Gastrocnemius medialis (tissue), 4 donors: Measurements from ENCODE around the gene PTPRN2. TPM values are rescaled to one million over a fixed set of nuclear protein-coding genes. Genes with fewer than 3 reads are reported as not detected.

Source experiments
- ATAC-seq, 2 donors: fragments of 150-250 bp; one replicate each; pipeline ENCODE4 v1.9.1; 2016
- DNase-seq, 2 donors: peaks; one replicate each; pipeline ENCODE4 v3.0.0-alpha.2; 2019
- H3K27ac ChIP-seq, 4 donors: fragments of 200-600 bp; sonication (generic); 1 replicate in 1 of 4; 2 replicates in 3 of 4; pipeline ENCODE4 v1.5.1; 2016 to 2018; ENCODE audit warnings: mild to moderate bottlenecking in 2 of 4, moderate library complexity in 1 of 4
- H3K27me3 ChIP-seq, 3 donors: fragments of 200-600 bp; sonication (generic) in 2 of 3; 1 replicate in 1 of 3; 2 replicates in 2 of 3; pipeline versions ENCODE4 v1.5.1 to v1.6.0; 2016 to 2019; ENCODE audit warnings: mild to moderate bottlenecking in 1 of 3, moderate library complexity in 1 of 3
- H3K36me3 ChIP-seq, 2 donors: fragments of 200-600 bp; sonication (generic) in 1 of 2; one replicate each; pipeline ENCODE4 v1.5.1; 2017 to 2018
- H3K4me1 ChIP-seq, 2 donors: fragments of 200-600 bp; sonication (generic) in 1 of 2; one replicate each; pipeline ENCODE4 v1.5.1; 2016 to 2017; ENCODE audit warnings: mild to moderate bottlenecking in 2 of 2
- H3K4me3 ChIP-seq, 4 donors: fragments of 200-600 bp; sonication (generic) in 3 of 4; 1 replicate in 1 of 4; 2 replicates in 3 of 4; pipeline ENCODE4 v1.5.1; 2016 to 2019; ENCODE audit warnings: mild to moderate bottlenecking in 2 of 4
- H3K9me3 ChIP-seq, 3 donors: fragments of 200-600 bp; sonication (generic) in 2 of 3; 1 replicate in 1 of 3; 2 replicates in 2 of 3; pipeline ENCODE4 v1.5.1; 2016 to 2019
- POLR2A ChIP-seq, 2 donors: fragments of 450-650 bp; IDR thresholded peaks; one replicate each; pipeline ENCODE4 v1.6.1; 2017; ENCODE audit warnings: antibody characterized with exemption in 2 of 2, mild to moderate bottlenecking in 2 of 2, moderate library complexity in 2 of 2
- in situ Hi-C, 4 donors: fragments of 200-750 bp; cut with MboI; loops; one replicate each; pipeline versions ENCODE4 v1.15.0 to v1.8.0; 2017; ENCODE audit warnings: low sequenced_read_pairs in 4 of 4
- intact Hi-C: fragments of 100-400 bp; cut with DNase I; formaldehyde crosslinking; loops from one replicate; pipeline ENCODE4 v1.15.1; 2023; ENCODE audit warnings: low total_unique reads
- total RNA-seq, 4 donors: library from RNA; depleted of rRNA; stranded (reverse); fragments of >200 nt; gene quantifications; one replicate each; pipeline versions ENCODE4 v1.1.0 to v1.2.3, GENCODE V29; 2016
- TF ChIP-seq, protein P1 (sequence below), 5 experiments: fragments of 450-650 bp in 3 of 5; fragments of 200-600 bp in 2 of 5; sonication (generic) in 2 of 5; IDR thresholded peaks in 4 of 5; conservative IDR thresholded peaks in 1 of 5; 1 replicate in 4 of 5; 2 replicates in 1 of 5; pipeline ENCODE4 v1.5.1; 2016 to 2019; ENCODE audit warnings: antibody characterized with exemption in 5 of 5, mild to moderate bottlenecking in 3 of 5, moderate library complexity in 3 of 5

Gene PTPRN2
- total RNA-seq, 4 donors from 2014 or later: 0.66 to 0.85 (median 0.81) TPM

DNA sequence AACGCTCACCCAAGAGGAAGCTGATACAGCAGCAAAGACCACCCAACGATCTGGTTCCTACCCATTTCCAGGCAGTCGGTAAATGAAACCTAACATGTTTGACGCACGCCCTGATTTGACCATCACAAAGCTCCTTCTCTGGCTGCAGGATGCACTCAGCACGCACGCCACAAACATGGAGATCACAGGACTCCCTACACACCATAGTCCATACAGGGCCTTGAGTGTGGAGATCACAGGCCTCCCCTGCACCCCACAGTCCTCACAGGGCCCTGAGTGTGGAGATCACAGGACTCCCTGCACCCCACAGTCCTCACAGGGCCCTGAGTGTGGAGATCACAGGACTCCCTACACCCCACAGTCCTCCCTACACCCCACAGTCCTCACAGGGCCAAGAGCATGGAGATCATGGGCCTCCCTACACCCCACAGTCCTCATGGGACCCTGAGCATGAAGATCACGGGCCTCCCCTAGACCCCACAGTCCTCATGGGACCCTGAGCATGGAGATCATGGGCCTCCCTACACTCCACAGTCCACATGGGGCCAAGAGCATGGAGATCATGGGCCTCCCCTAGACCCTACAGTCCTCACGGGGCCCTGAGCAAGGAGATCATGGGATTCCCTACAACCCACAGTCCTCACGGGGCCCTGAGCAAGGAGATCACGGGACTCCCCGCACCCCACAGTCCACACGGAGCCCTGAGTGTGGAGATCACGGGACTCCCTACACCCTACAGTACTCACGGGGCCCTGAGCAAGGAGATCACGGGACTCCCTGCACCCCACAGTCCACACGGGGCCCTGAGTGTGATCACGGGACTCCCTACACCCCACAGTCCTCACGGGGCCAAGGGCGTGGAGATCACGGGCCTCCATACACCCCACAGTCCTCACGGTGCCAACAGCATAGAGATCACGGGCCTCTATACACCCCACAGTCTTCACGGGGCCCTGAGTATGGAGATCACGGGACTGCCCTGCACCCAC, 841.6 kb downstream of the PTPRN2 start:
- no peak overlapping the region for H3K4me3 ChIP-seq
- H3K27ac ChIP-seq: no peak overlapping the region
- in situ Hi-C loops (no loop called here), intact Hi-C loops (no loop called here)
- no peaks in the 10 kb centered on the region for H3K9me3 ChIP-seq
- no peak for DNase-seq
- H3K4me1 ChIP-seq: no peaks in the 10 kb centered on the region
- no peaks in the 10 kb centered on the region for H3K27me3 ChIP-seq
- H3K36me3 ChIP-seq: no peaks in the 10 kb centered on the region
- no peak for ATAC-seq
- TF ChIP-seq, protein P1, sequence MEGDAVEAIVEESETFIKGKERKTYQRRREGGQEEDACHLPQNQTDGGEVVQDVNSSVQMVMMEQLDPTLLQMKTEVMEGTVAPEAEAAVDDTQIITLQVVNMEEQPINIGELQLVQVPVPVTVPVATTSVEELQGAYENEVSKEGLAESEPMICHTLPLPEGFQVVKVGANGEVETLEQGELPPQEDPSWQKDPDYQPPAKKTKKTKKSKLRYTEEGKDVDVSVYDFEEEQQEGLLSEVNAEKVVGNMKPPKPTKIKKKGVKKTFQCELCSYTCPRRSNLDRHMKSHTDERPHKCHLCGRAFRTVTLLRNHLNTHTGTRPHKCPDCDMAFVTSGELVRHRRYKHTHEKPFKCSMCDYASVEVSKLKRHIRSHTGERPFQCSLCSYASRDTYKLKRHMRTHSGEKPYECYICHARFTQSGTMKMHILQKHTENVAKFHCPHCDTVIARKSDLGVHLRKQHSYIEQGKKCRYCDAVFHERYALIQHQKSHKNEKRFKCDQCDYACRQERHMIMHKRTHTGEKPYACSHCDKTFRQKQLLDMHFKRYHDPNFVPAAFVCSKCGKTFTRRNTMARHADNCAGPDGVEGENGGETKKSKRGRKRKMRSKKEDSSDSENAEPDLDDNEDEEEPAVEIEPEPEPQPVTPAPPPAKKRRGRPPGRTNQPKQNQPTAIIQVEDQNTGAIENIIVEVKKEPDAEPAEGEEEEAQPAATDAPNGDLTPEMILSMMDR (IDR thresholded peaks at IDR 0.05 in 4 of 5, conservative IDR thresholded peaks at IDR 0.05 in 1 of 5): no peak
- TF ChIP-seq POLR2A (IDR thresholded peaks at IDR 0.05): no peak

DNA sequence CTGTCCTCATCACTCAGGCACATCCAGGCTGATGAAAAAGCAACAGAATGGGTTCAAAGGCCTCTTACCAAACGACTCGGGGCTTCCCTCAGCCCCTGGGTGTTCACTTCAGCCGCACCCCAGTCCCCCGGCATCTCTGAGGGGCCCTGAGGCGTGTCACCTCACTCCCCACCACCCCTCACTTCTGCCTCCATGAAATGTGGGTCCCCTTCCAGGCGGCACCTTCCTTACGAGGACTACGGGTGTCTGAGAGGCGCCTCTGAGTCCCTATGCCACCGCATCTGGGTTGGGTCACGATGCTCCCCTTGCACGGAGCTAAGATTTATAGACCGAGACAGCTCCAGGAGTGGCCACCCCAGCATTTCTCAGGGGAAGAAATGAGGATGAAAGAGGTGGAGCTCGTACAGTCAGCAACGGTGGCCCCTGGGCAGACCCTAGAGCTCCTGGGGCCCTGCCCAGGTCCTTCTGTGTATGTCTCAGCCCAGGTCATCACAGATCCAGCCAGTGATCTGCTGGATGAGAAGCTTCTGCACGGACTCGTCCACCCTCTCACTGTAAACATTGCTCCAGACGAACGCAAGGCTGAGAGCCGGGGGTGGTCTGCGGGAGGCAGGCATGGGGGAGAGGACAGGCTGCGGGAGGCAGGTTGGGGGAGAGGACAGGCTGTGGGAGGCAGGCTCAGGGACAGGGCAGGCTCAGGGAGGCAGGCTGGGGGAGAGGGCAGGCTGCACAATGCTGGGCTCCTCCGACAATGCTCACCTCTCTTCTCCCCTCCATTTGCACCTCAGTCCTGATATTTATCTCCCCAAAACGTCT, 842.6 kb downstream of the PTPRN2 start:
- ATAC-seq (no peak), DNase-seq (no peak)
- peaks cover 0 to 2% (median 0%) of the 10 kb centered on the region in 3 donors for H3K27me3 ChIP-seq
- TF ChIP-seq, protein P1 (IDR thresholded peaks at IDR 0.05 in 4 of 5, conservative IDR thresholded peaks at IDR 0.05 in 1 of 5): no peak
- no peak for TF ChIP-seq POLR2A (IDR thresholded peaks at IDR 0.05)
- no peaks in the 10 kb centered on the region for H3K36me3 ChIP-seq
- in situ Hi-C loops (no loop called here), intact Hi-C loops (no loop called here)
- no peaks in the 10 kb centered on the region for H3K9me3 ChIP-seq
- H3K27ac ChIP-seq: no peak overlapping the region
- H3K4me1 ChIP-seq: no peaks in the 10 kb centered on the region
- no peak overlapping the region for H3K4me3 ChIP-seq

DNA sequence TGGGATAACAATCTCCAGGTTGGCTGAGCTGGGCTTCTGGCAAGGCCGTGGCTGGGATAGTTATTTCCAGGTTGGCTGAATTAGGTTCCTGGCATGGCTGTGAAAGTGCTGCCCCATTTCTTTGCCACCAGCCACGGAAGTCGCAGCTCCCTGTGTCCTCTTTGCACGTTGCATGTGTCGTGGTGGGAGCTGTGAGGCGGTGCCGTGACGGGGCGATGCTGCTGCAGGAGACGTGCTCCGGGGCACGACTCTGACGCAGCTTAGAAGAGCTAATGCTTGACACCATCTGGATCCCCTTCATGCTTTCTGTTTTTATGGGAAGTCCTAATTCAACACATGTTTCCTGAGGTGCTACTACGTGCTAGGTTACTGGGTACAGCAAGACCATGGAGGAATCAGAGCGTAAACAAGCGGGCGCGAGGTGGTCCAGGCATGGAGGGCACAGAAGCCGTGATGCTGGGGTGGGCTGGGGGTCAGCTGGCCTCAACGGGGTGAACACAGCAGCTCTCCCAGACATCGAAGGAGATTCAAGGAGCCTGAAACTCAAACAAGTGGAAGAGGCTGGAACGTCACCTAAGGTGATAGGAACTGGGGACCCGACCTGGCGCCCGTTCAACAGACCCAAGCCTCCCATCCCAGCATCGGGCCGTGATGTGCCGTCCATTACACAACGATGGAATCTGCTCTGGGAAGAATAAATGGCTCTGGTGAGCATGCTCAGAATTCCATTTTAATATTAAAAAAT, 843.7 kb downstream of the PTPRN2 start:
- ATAC-seq: no peak
- in situ Hi-C loops: no loop called here

DNA sequence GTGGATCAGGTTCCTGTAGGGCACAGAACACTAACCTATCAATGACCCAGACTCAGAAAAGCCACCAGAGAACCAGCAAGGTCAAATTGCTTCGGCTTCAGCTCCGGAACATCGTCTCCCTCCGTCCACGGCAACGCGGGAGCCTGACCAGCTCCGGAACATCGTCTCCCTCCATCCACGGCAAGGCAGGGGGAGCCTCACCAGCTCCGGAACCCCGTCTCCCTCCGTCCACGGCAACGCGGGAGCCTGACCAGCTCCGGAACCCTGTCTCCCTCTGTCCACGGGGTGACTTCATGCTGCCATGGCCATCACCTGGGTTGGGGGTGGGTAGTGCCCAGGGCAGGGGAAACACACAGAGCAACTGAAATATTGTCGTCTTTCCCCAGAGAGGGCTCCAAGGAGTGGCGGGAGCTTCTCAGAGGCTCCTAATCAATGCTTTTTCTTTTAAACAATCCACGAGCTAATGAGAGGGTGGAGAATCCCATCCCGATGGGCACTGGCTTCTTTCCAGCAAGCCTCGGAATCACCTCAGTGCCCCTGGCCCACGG, 847.3 kb downstream of the PTPRN2 start:
- intact Hi-C loops: no loop called here
- H3K27me3 ChIP-seq: peaks cover 0 to 5% (median 0%) of the 10 kb centered on the region in 3 donors

More for the DNA sequence above, 843.7 kb downstream of the PTPRN2 start:
- no peak overlapping the region for H3K4me3 ChIP-seq
- H3K36me3 ChIP-seq: no peaks in the 10 kb centered on the region
- peaks cover 0 to 5% (median 0%) of the 10 kb centered on the region in 3 donors for H3K27me3 ChIP-seq
- H3K4me1 ChIP-seq: no peaks in the 10 kb centered on the region
- DNase-seq: no peak
- TF ChIP-seq, protein P1 (IDR thresholded peaks at IDR 0.05 in 4 of 5, conservative IDR thresholded peaks at IDR 0.05 in 1 of 5): no peak
- no peak for TF ChIP-seq POLR2A (IDR thresholded peaks at IDR 0.05)
- no peaks in the 10 kb centered on the region for H3K9me3 ChIP-seq
- intact Hi-C loops: no loop called here
- H3K27ac ChIP-seq: no peak overlapping the region

More for the DNA sequence above, 847.3 kb downstream of the PTPRN2 start:
- in situ Hi-C loops: no loop called here
- DNase-seq (no peak), ATAC-seq (no peak)
- no peak overlapping the region for H3K27ac ChIP-seq
- TF ChIP-seq, protein P1 (IDR thresholded peaks at IDR 0.05 in 4 of 5, conservative IDR thresholded peaks at IDR 0.05 in 1 of 5): no peak
- TF ChIP-seq POLR2A (IDR thresholded peaks at IDR 0.05): no peak
- H3K4me1 ChIP-seq: no peaks in the 10 kb centered on the region
- no peaks in the 10 kb centered on the region for H3K9me3 ChIP-seq
- no peak overlapping the region for H3K4me3 ChIP-seq
- no peaks in the 10 kb centered on the region for H3K36me3 ChIP-seq
